Measurements from ENCODE around the gene AFAP1.

Gene AFAP1

GRCh38 chr4:7761720-7762119 is 177.9 kb downstream of the AFAP1 start:
- H3K79me2 ChIP-seq (ENCODE audit: insufficient read depth, low read depth) = no peaks in the 10 kb centered on the region
- H4K20me1 ChIP-seq (ENCODE audit: insufficient read depth) = no peaks in the 10 kb centered on the region
- H2AFZ ChIP-seq (ENCODE audit: low read depth) = no peak overlapping the region
- no peak; the same call in 1 of the 2 replicates for TF ChIP-seq CTCF (conservative IDR thresholded peaks at IDR 0.05; ENCODE audit: low read depth, low read length)
- H3K36me3 ChIP-seq (ENCODE audit: insufficient read depth) = no peaks in the 10 kb centered on the region
- H3K4me3 ChIP-seq (IDR thresholded peaks at IDR 0.05; ENCODE audit: insufficient read depth, low read depth, low read length) = no peak overlapping the region
- no peak overlapping the region for H3K27ac ChIP-seq
- 0 out of 2 replicates have a peak, but pooled peaks cover 2% of the 10 kb centered on the region for H3K27me3 ChIP-seq (ENCODE audit: insufficient read depth, low read depth)
- no peak overlapping the region for H3K4me2 ChIP-seq
- H3K4me1 ChIP-seq (ENCODE audit: low read depth, poor library complexity, severe bottlenecking) = no peaks in the 10 kb centered on the region
- H3K9ac ChIP-seq = no peak overlapping the region

- Histone ChIP-seq H3K4me1 (ENCODE audit: low read depth, poor library complexity, severe bottlenecking) (no peaks in the 10 kb centered on the region), H3K4me2 (no peak overlapping the region), H4K20me1 (ENCODE audit: insufficient read depth) (no peaks in the 10 kb centered on the region), H3K79me2 (ENCODE audit: insufficient read depth, low read depth) (no peaks in the 10 kb centered on the region), H3K27ac (no peak overlapping the region), H2AFZ (ENCODE audit: low read depth) (no peak overlapping the region), H3K9ac (no peak overlapping the region), H3K36me3 (ENCODE audit: insufficient read depth) (no peaks in the 10 kb centered on the region), H3K4me3 (IDR thresholded peaks at IDR 0.05; ENCODE audit: insufficient read depth, low read depth, low read length) (no peak overlapping the region), H3K27me3 (ENCODE audit: insufficient read depth, low read depth) (0 out of 2 replicates have a peak, but pooled peaks cover 2% of the 10 kb centered on the region)
- no peak for TF ChIP-seq CTCF (conservative IDR thresholded peaks at IDR 0.05; ENCODE audit: low read depth, low read length)
Measured at GRCh38 chr4:7761312-7761711, 178.3 kb downstream of the AFAP1 start.

- H3K79me2 ChIP-seq (ENCODE audit: insufficient read depth, low read depth) = no peaks in the 10 kb centered on the region
- H3K4me2 ChIP-seq = no peak overlapping the region
- H3K4me1 ChIP-seq (ENCODE audit: low read depth, poor library complexity, severe bottlenecking) = no peaks in the 10 kb centered on the region
- 0 out of 2 replicates have a peak, but pooled peaks cover 2% of the 10 kb centered on the region for H3K27me3 ChIP-seq (ENCODE audit: insufficient read depth, low read depth)
- H3K36me3 ChIP-seq (ENCODE audit: insufficient read depth) = no peaks in the 10 kb centered on the region
- no peak overlapping the region for H2AFZ ChIP-seq (ENCODE audit: low read depth)
- no peaks in the 10 kb centered on the region for H4K20me1 ChIP-seq (ENCODE audit: insufficient read depth)
- no peak overlapping the region for H3K27ac ChIP-seq
- H3K9ac ChIP-seq = no peak overlapping the region
- H3K4me3 ChIP-seq (IDR thresholded peaks at IDR 0.05; ENCODE audit: insufficient read depth, low read depth, low read length) = no peak overlapping the region
- no peak for TF ChIP-seq CTCF (conservative IDR thresholded peaks at IDR 0.05; ENCODE audit: low read depth, low read length)
Measured at GRCh38 chr4:7760706-7761105, 179.0 kb downstream of the AFAP1 start.

GRCh38 chr4:7760228-7760627 is 179.4 kb downstream of the AFAP1 start:
- H3K36me3 ChIP-seq (ENCODE audit: insufficient read depth) = no peaks in the 10 kb centered on the region
- no peak for TF ChIP-seq CTCF (conservative IDR thresholded peaks at IDR 0.05; ENCODE audit: low read depth, low read length)
- no peak overlapping the region for H3K27ac ChIP-seq
- H4K20me1 ChIP-seq (ENCODE audit: insufficient read depth) = no peaks in the 10 kb centered on the region
- H3K27me3 ChIP-seq (ENCODE audit: insufficient read depth, low read depth) = 0 out of 2 replicates have a peak, but pooled peaks cover 2% of the 10 kb centered on the region
- H3K4me2 ChIP-seq = no peak overlapping the region
- no peaks in the 10 kb centered on the region for H3K79me2 ChIP-seq (ENCODE audit: insufficient read depth, low read depth)
- no peak overlapping the region for H3K4me3 ChIP-seq (IDR thresholded peaks at IDR 0.05; ENCODE audit: insufficient read depth, low read depth, low read length)
- no peaks in the 10 kb centered on the region for H3K4me1 ChIP-seq (ENCODE audit: low read depth, poor library complexity, severe bottlenecking)
- no peak overlapping the region for H3K9ac ChIP-seq
- H2AFZ ChIP-seq (ENCODE audit: low read depth) = no peak overlapping the region
